Suprapubic skin (tissue), 3 donors: ENCODE data around the gene HDAC2.

Source experiments
- CTCF ChIP-seq, 2 donors: fragments of 200-600 bp in 1 of 2; fragments of 450-650 bp in 1 of 2; sonication (generic) in 1 of 2; IDR thresholded peaks; one replicate each; pipeline ENCODE4 v1.5.1; 2016 to 2019; ENCODE audit warnings: antibody characterized with exemption in 2 of 2, mild to moderate bottlenecking in 1 of 2, moderate library complexity in 1 of 2
- EP300 ChIP-seq: sonication (generic); formaldehyde crosslinking; IDR thresholded peaks from one replicate; pipeline ENCODE4 v1.6.1; 2017; ENCODE audit warnings: antibody characterized with exemption

GRCh38 chr6:113894712-113895674 is 76.0 kb downstream of the HDAC2 start:
- TF ChIP-seq CTCF (IDR thresholded peaks at IDR 0.05) (no peak), EP300 (no peak)
